Gastrocnemius medialis (tissue), 4 donors: ENCODE results near the gene CCL28. TPM values are rescaled to one million over a fixed set of nuclear protein-coding genes. Genes with fewer than 3 reads are reported as not detected.
"Not testable (repeated sequence)": the region's sequence is repeated elsewhere in the genome, so short reads cannot be mapped to it uniquely, and the experiment has no call there.

Experiments used
- ATAC-seq, 2 donors: fragments of 150-250 bp; one replicate each; pipeline ENCODE4 v1.9.1; 2016
- DNase-seq, 2 donors: peaks; one replicate each; pipeline ENCODE4 v3.0.0-alpha.2; 2019
- H3K27ac ChIP-seq, 4 donors: fragments of 200-600 bp; sonication (generic); 1 replicate in 1 of 4; 2 replicates in 3 of 4; pipeline ENCODE4 v1.5.1; 2016 to 2018; ENCODE audit warnings: mild to moderate bottlenecking in 2 of 4, moderate library complexity in 1 of 4
- H3K27me3 ChIP-seq, 3 donors: fragments of 200-600 bp; sonication (generic) in 2 of 3; 1 replicate in 1 of 3; 2 replicates in 2 of 3; pipeline versions ENCODE4 v1.5.1 to v1.6.0; 2016 to 2019; ENCODE audit warnings: mild to moderate bottlenecking in 1 of 3, moderate library complexity in 1 of 3
- H3K36me3 ChIP-seq, 2 donors: fragments of 200-600 bp; sonication (generic) in 1 of 2; one replicate each; pipeline ENCODE4 v1.5.1; 2017 to 2018
- H3K4me1 ChIP-seq, 2 donors: fragments of 200-600 bp; sonication (generic) in 1 of 2; one replicate each; pipeline ENCODE4 v1.5.1; 2016 to 2017; ENCODE audit warnings: mild to moderate bottlenecking in 2 of 2
- H3K4me3 ChIP-seq, 4 donors: fragments of 200-600 bp; sonication (generic) in 3 of 4; 1 replicate in 1 of 4; 2 replicates in 3 of 4; pipeline ENCODE4 v1.5.1; 2016 to 2019; ENCODE audit warnings: mild to moderate bottlenecking in 2 of 4
- H3K9me3 ChIP-seq, 3 donors: fragments of 200-600 bp; sonication (generic) in 2 of 3; 1 replicate in 1 of 3; 2 replicates in 2 of 3; pipeline ENCODE4 v1.5.1; 2016 to 2019
- CTCF ChIP-seq, 5 experiments: fragments of 450-650 bp in 3 of 5; fragments of 200-600 bp in 2 of 5; sonication (generic) in 2 of 5; IDR thresholded peaks in 4 of 5; conservative IDR thresholded peaks in 1 of 5; 1 replicate in 4 of 5; 2 replicates in 1 of 5; pipeline ENCODE4 v1.5.1; 2016 to 2019; ENCODE audit warnings: antibody characterized with exemption in 5 of 5, mild to moderate bottlenecking in 3 of 5, moderate library complexity in 3 of 5
- POLR2A ChIP-seq, 2 donors: fragments of 450-650 bp; IDR thresholded peaks; one replicate each; pipeline ENCODE4 v1.6.1; 2017; ENCODE audit warnings: antibody characterized with exemption in 2 of 2, mild to moderate bottlenecking in 2 of 2, moderate library complexity in 2 of 2
- in situ Hi-C, 4 donors: fragments of 200-750 bp; cut with MboI; loops; one replicate each; pipeline versions ENCODE4 v1.15.0 to v1.8.0; 2017; ENCODE audit warnings: low sequenced_read_pairs in 4 of 4
- intact Hi-C: fragments of 100-400 bp; cut with DNase I; formaldehyde crosslinking; loops from one replicate; pipeline ENCODE4 v1.15.1; 2023; ENCODE audit warnings: low total_unique reads
- total RNA-seq, 4 donors: library from RNA; depleted of rRNA; stranded (reverse); fragments of >200 nt; gene quantifications; one replicate each; pipeline versions ENCODE4 v1.1.0 to v1.2.3, GENCODE V29; 2016

The CCL28 gene
- total RNA-seq = under 1 TPM in 3 of 4 donors, not detected in 1; 0.16 to 0.25 (median 0.19) TPM

- H3K4me1 ChIP-seq = no peaks in the 10 kb centered on the region
- ATAC-seq = no peak
- no peak for DNase-seq
- H3K4me3 ChIP-seq = no peak within 1 kb of the TSS
- H3K27ac ChIP-seq = no peak within 1 kb of the TSS
- H3K27me3 ChIP-seq = no peaks in the 10 kb centered on the region
- intact Hi-C loops (no loop called here), in situ Hi-C loops (no loop called here)
- H3K9me3 ChIP-seq = no peaks in the 10 kb centered on the region
- no peaks in the 10 kb centered on the region for H3K36me3 ChIP-seq
- no peak for TF ChIP-seq CTCF (IDR thresholded peaks at IDR 0.05 in 4 of 5, conservative IDR thresholded peaks at IDR 0.05 in 1 of 5)
- no peak for TF ChIP-seq POLR2A (IDR thresholded peaks at IDR 0.05)
These were observed at the start of gene CCL28 for GRCh38 chr5:43412156-43412555. CCL28 (minus strand) TSS chr5:43412391; CDS start chr5:43412316, 75 bp downstream.

GRCh38 chr5:43461066-43461465 is 48.9 kb upstream of the CCL28 start:
- no peak for ATAC-seq
- H3K4me1 ChIP-seq = no peaks in the 10 kb centered on the region
- no peaks in the 10 kb centered on the region for H3K27me3 ChIP-seq
- no peak for DNase-seq
- TF ChIP-seq CTCF (IDR thresholded peaks at IDR 0.05 in 4 of 5, conservative IDR thresholded peaks at IDR 0.05 in 1 of 5) = no peak
- TF ChIP-seq POLR2A (IDR thresholded peaks at IDR 0.05) = no peak
- no peak overlapping the region for H3K27ac ChIP-seq
- H3K9me3 ChIP-seq = no peaks in the 10 kb centered on the region
- H3K36me3 ChIP-seq = peaks cover 0 to 10% of the 10 kb centered on the region in 2 donors
- intact Hi-C loops (no loop called here), in situ Hi-C loops (no loop called here)
- H3K4me3 ChIP-seq = no peak overlapping the region

GRCh38 chr5:43456556-43456955 is 44.4 kb upstream of the CCL28 start:
- no peak for DNase-seq

DNA sequence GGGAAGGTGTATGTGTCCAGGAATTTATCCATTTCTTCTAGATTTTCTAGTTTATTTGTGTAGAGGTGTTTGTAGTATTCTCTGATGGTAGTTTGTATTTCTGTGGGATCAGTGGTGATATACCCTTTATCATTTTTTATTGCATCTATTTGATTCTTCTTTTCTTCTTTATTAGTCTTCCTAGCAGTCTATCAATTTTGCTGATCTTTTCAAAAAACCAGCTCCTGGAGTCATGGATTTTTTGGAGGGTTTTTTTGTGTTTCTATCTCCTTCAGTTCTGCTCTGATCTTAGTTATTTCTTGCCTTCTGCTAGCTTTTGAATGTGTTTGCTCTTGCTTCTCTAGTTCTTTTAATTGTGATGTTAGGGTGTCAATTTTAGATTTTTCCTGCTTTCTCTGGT is 29.4 kb upstream of the CCL28 start:
- H3K36me3 ChIP-seq = peaks cover 0 to 15% of the 10 kb centered on the region in 2 donors
- ATAC-seq, H3K27ac ChIP-seq, H3K27me3 ChIP-seq, H3K4me3 ChIP-seq, H3K9me3 ChIP-seq, DNase-seq, H3K4me1 ChIP-seq, in situ Hi-C loops, intact Hi-C loops: not testable (repeated sequence)

More at GRCh38 chr5:43456556-43456955, 44.4 kb upstream of the CCL28 start:
- no peak for ATAC-seq
- intact Hi-C loops = no loop called here
- Histone ChIP-seq H3K36me3 (peaks cover 0 to 8% of the 10 kb centered on the region in 2 donors), H3K4me1 (no peaks in the 10 kb centered on the region), H3K27ac (no peak overlapping the region), H3K9me3 (no peaks in the 10 kb centered on the region), H3K4me3 (no peak overlapping the region), H3K27me3 (no peaks in the 10 kb centered on the region)
- in situ Hi-C loops = no loop called here
- TF ChIP-seq POLR2A (IDR thresholded peaks at IDR 0.05) = no peak
- TF ChIP-seq CTCF (IDR thresholded peaks at IDR 0.05 in 4 of 5, conservative IDR thresholded peaks at IDR 0.05 in 1 of 5) = no peak

DNA sequence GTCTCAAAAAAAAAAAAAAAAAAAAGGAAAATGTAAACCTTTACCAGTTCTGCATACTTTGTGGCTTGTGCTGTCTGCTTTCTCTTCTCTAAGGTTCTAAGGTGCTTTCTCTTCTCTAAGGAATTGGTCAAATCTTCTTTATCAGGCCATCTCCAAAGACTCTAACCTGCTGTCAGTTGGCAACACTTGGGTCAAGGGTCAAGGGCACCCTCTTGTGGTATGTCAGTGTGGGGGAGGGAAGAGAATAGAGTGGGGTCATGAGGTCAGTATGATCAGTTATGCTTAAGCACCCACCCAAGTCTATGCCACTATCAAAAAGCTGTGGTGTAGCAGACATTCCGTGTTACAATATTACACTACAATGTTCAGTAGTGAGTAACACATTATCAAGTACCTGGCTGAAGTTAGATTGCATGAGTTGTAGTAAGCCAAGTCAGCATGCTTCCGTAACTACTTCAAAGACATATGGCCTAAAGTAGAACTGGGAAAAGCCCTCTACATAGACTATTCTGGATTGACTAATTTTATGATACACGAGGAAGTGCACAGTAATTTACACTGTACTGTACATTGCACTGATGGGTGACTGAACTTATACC is 25.0 kb upstream of the CCL28 start:
- DNase-seq (no peak), ATAC-seq (no peak)
- Histone ChIP-seq H3K27ac (no peak overlapping the region), H3K27me3 (no peaks in the 10 kb centered on the region), H3K4me1 (peaks cover 4% of the 10 kb centered on the region in 2 donors), H3K9me3 (no peaks in the 10 kb centered on the region), H3K36me3 (no peaks in the 10 kb centered on the region), H3K4me3 (no peak overlapping the region)
- TF ChIP-seq CTCF (IDR thresholded peaks at IDR 0.05 in 4 of 5, conservative IDR thresholded peaks at IDR 0.05 in 1 of 5) = no peak
- TF ChIP-seq POLR2A (IDR thresholded peaks at IDR 0.05) = no peak
- in situ Hi-C loops (no loop called here), intact Hi-C loops (no loop called here)
